ENCODE results near the gene ZNF688.
"Not testable (repeated sequence)": the region's sequence is repeated elsewhere in the genome, so short reads cannot be mapped to it uniquely, and the experiment has no call there.

DNA sequence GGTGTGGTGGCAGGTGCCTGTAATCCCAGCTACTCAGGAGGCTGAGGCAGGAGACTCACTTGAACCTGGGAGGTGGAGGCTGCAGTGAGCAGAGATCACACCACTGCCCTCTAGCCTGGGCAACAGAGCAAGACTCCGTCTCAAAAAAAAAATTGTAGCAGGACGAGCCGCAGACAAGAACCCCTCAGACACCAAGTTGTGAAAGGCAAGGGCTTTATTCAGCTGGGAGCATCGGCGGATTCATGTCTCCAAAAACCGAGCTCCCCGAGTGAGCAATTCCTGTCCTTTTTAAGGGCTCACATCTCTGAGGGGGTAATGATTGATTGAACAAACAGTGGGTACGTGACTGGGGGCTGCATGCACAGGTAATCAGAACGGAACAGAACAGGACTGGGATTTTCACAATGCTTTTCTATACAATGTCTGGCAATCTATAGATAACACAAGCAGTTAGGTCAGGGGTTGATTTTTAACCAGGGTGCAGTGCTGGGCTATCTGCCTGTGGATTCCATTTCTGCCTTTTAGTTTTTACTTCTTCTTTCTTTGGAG, 30.5 kb downstream of the ZNF688 start:
- TF ChIP-seq, protein P1, sequence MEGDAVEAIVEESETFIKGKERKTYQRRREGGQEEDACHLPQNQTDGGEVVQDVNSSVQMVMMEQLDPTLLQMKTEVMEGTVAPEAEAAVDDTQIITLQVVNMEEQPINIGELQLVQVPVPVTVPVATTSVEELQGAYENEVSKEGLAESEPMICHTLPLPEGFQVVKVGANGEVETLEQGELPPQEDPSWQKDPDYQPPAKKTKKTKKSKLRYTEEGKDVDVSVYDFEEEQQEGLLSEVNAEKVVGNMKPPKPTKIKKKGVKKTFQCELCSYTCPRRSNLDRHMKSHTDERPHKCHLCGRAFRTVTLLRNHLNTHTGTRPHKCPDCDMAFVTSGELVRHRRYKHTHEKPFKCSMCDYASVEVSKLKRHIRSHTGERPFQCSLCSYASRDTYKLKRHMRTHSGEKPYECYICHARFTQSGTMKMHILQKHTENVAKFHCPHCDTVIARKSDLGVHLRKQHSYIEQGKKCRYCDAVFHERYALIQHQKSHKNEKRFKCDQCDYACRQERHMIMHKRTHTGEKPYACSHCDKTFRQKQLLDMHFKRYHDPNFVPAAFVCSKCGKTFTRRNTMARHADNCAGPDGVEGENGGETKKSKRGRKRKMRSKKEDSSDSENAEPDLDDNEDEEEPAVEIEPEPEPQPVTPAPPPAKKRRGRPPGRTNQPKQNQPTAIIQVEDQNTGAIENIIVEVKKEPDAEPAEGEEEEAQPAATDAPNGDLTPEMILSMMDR (IDR thresholded peaks at IDR 0.05): not testable (repeated sequence)
- not testable (repeated sequence) for TF ChIP-seq EZH2 (IDR thresholded peaks at IDR 0.05)
